Lung (tissue), 12 donors: ENCODE results near the gene DOK7. TPM values are rescaled to one million over a fixed set of nuclear protein-coding genes. Genes with fewer than 3 reads are reported as not detected.

Experiments used
- ATAC-seq: fragments of 200-7000 bp; cut with Tn5 transposase; one replicate; pipeline ENCODE4 v1.9.1; 2020; ENCODE audit warnings: moderate number of reproducible peaks; ENCODE audit not compliant: insufficient read depth, low FRiP score
- DNase-seq, 3 donors: peaks; one replicate each; pipeline ENCODE4 v3.0.0-alpha.2; 2013 to 2017
- H3K27ac ChIP-seq, 2 donors: one replicate each; pipeline ENCODE4 v1.5.1; 2013; ENCODE audit warnings: mild to moderate bottlenecking in 2 of 2, moderate library complexity in 2 of 2, control low read depth in 1 of 2, inconsistent platforms in 1 of 2, low read depth in 1 of 2, low read length in 1 of 2
- H3K27me3 ChIP-seq, 3 donors: one replicate each; pipeline ENCODE4 v1.5.1; 2013; ENCODE audit warnings: low read length in 2 of 3; ENCODE audit not compliant: control insufficient read depth in 3 of 3, insufficient read depth in 3 of 3
- H3K36me3 ChIP-seq, 4 donors: one replicate each; pipeline ENCODE4 v1.5.1; 2013; ENCODE audit warnings: low read length in 4 of 4, mild to moderate bottlenecking in 1 of 4, moderate library complexity in 1 of 4; ENCODE audit not compliant: control insufficient read depth in 4 of 4, insufficient read depth in 4 of 4
- H3K4me1 ChIP-seq, 5 donors: one replicate each; pipeline ENCODE4 v1.5.1; 2013; ENCODE audit warnings: low read length in 5 of 5, mild to moderate bottlenecking in 2 of 5, moderate library complexity in 1 of 5; ENCODE audit not compliant: control insufficient read depth in 5 of 5, insufficient read depth in 5 of 5
- H3K4me3 ChIP-seq: one replicate; pipeline ENCODE4 v1.5.1; 2013; ENCODE audit warnings: mild to moderate bottlenecking, control low read depth, moderate library complexity
- H3K9ac ChIP-seq, 2 donors: one replicate each; pipeline ENCODE4 v1.5.1; 2013; ENCODE audit warnings: low read length in 2 of 2, control low read depth in 1 of 2; ENCODE audit not compliant: insufficient read depth in 1 of 2
- H3K9me3 ChIP-seq, 4 donors: one replicate each; pipeline ENCODE4 v1.5.1; 2013; ENCODE audit warnings: low read length in 3 of 4, mild to moderate bottlenecking in 1 of 4, moderate library complexity in 1 of 4; ENCODE audit not compliant: control insufficient read depth in 4 of 4, insufficient read depth in 3 of 4
- CTCF ChIP-seq: IDR thresholded peaks from 2 replicates; pipeline ENCODE4 v1.5.1; 2012; ENCODE audit warnings: mild to moderate bottlenecking; ENCODE audit errors: control extremely low read depth, extremely low read depth
- WGBS, 2 donors: extraction: QIAGEN DNeasy Blood & Tissue Kit; methylation state at CpG; one replicate each; pipeline ENCODE4 v1.1.7; 2013; 5-methylcytosine and 5-hydroxymethylcytosine counted together
- polyA plus RNA-seq, 2 donors: library from polyadenylated mRNA; stranded (reverse); fragments of 200-250 nt; gene quantifications; one replicate each; pipeline ENCODE4 v1.2.1, GENCODE V29; 2013
- total RNA-seq, 2 donors: library from RNA; depleted of rRNA in 1 of 2; stranded (reverse); fragments of >200 nt in 1 of 2; gene quantifications; one replicate each; pipeline ENCODE4 v1.2.1, GENCODE V29; 2014 to 2021
- donor health status: control.
- donor health status: control.
- donor health status: Bipolar disorder and iron deficiency.
- donor health status: healthy.
- donor health status: DM: yes; HTN: yes; CAD: no.

The DOK7 gene
- total and polyA plus RNA-seq, 4 donors, result 0.53 to 2.7 (median 1.4) TPM

GRCh38 chr4:3489451-3489962, 26.4 kb downstream of the DOK7 start:
- DNase-seq, result no peak

GRCh38 chr4:3491681-3492405, 28.7 kb downstream of the DOK7 start:
- WGBS, 2 donors, result 72% methylated on average over 17 of the region's 17 CpGs
- DNase-seq, result no peak

More at GRCh38 chr4:3489451-3489962, 26.4 kb downstream of the DOK7 start:
- peaks cover 0 to 7% (median 5%) of the 10 kb centered on the region in 5 donors for H3K4me1 ChIP-seq
- H3K9ac ChIP-seq, result no peak overlapping the region
- H3K27me3 ChIP-seq, result peaks cover 0 to 61% (median 17%) of the 10 kb centered on the region in 3 donors
- H3K4me3 ChIP-seq, result no peak overlapping the region
- 53 to 62% methylated on average over 19 to 20 of the region's 20 CpGs for WGBS, 2 donors
- H3K9me3 ChIP-seq, result no peaks in the 10 kb centered on the region
- no peak for ATAC-seq
- H3K36me3 ChIP-seq, result no peaks in the 10 kb centered on the region
- H3K27ac ChIP-seq, result no peak overlapping the region
- no peak for TF ChIP-seq CTCF

GRCh38 chr4:3492741-3493719, 29.9 kb downstream of the DOK7 start:
- ATAC-seq (no peak), DNase-seq (no peak)
- 83 to 87% methylated on average over 54 to 55 of the region's 55 CpGs for WGBS, 2 donors
- H3K27ac ChIP-seq, result no peak overlapping the region
- no peak overlapping the region for H3K4me3 ChIP-seq
- H3K9me3 ChIP-seq, result no peaks in the 10 kb centered on the region
- H3K27me3 ChIP-seq, result peaks cover 0 to 48% (median 17%) of the 10 kb centered on the region in 3 donors
- no peak for TF ChIP-seq CTCF
- H3K9ac ChIP-seq, result no peak overlapping the region
- H3K36me3 ChIP-seq, result no peaks in the 10 kb centered on the region
- H3K4me1 ChIP-seq, result peaks cover 0 to 11% (median 3%) of the 10 kb centered on the region in 5 donors

More at GRCh38 chr4:3491681-3492405, 28.7 kb downstream of the DOK7 start:
- peaks cover 0 to 11% (median 3%) of the 10 kb centered on the region in 5 donors for H3K4me1 ChIP-seq
- H3K9ac ChIP-seq, result no peak overlapping the region
- no peak overlapping the region for H3K27ac ChIP-seq
- TF ChIP-seq CTCF, result no peak
- no peaks in the 10 kb centered on the region for H3K9me3 ChIP-seq
- no peak overlapping the region for H3K4me3 ChIP-seq
- H3K27me3 ChIP-seq, result peaks cover 0 to 56% (median 20%) of the 10 kb centered on the region in 3 donors
- no peaks in the 10 kb centered on the region for H3K36me3 ChIP-seq
- ATAC-seq, result no peak
